ENCODE measurements around the gene KRTAP5-9.

KRTAP5-9 gene

GRCh38 chr11:71542879-71543777 is 5.1 kb upstream of the KRTAP5-9 start:
- DNase-seq (ENCODE audit: low read depth), result no peak
- no peak for TF ChIP-seq CTCF (conservative IDR thresholded peaks at IDR 0.05; ENCODE audit: low read depth, low read length)
- H3K4me3 ChIP-seq (ENCODE audit: low read length), result no peak overlapping the region

GRCh38 chr11:71543866-71544265 is 4.4 kb upstream of the KRTAP5-9 start:
- TF ChIP-seq CTCF (conservative IDR thresholded peaks at IDR 0.05; ENCODE audit: low read depth, low read length), result no peak
- DNase-seq (ENCODE audit: low read depth), result no peak
- no peak overlapping the region for H3K4me3 ChIP-seq (ENCODE audit: low read length)

DNA sequence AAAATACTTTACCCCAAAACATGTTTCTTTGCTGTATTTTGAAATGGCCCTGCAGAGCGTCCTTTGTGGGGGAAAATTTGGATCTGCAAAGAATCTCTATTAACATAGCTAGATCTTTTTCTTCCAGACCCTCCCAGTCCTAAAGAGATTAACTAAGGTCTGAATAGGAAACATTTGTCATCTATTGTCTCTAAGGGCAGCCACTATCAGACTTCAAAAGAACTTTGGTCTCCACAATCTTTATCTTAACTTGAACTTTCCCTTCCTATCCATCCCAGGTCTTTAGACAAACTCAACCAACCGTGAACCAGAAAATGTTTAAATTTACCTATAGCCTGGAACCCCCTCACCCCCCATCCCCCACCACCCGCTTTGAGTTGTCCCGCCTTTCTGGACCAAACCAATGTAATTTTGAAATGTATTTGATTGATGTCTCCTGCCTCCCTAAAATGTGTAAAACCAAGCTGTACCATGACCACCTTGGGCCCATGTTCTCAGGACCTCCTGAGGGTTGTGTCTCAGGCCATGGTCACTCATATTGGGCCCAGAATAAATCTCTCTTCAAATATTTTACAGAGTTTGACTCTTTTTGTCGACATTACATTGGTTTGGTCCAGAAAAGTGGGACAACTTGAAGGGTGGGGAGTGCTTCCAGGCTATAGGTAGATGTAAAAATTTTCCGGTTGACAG is 3.5 kb upstream of the KRTAP5-9 start:
- H3K4me3 ChIP-seq (ENCODE audit: low read length), result no peak overlapping the region
- no peak for DNase-seq (ENCODE audit: low read depth)
- no peak for TF ChIP-seq CTCF (conservative IDR thresholded peaks at IDR 0.05; ENCODE audit: low read depth, low read length)

GRCh38 chr11:71545405-71545966 is 2.7 kb upstream of the KRTAP5-9 start:
- no peak for DNase-seq (ENCODE audit: low read depth)
- TF ChIP-seq CTCF (conservative IDR thresholded peaks at IDR 0.05; ENCODE audit: low read depth, low read length), result no peak
- H3K4me3 ChIP-seq (ENCODE audit: low read length), result no peak overlapping the region

DNA sequence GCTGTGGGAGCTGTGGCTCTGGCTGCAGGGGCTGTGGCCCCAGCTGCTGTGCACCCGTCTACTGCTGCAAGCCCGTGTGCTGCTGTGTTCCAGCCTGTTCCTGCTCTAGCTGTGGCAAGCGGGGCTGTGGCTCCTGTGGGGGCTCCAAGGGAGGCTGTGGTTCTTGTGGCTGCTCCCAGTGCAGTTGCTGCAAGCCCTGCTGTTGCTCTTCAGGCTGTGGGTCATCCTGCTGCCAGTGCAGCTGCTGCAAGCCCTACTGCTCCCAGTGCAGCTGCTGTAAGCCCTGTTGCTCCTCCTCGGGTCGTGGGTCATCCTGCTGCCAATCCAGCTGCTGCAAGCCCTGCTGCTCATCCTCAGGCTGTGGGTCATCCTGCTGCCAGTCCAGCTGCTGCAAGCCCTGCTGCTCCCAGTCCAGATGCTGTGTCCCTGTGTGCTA is 514 bp downstream of the KRTAP5-9 start:
- no peak overlapping the region for H3K4me3 ChIP-seq (ENCODE audit: low read length)
- DNase-seq (ENCODE audit: low read depth), result no peak
- no peak for TF ChIP-seq CTCF (conservative IDR thresholded peaks at IDR 0.05; ENCODE audit: low read depth, low read length)

DNA sequence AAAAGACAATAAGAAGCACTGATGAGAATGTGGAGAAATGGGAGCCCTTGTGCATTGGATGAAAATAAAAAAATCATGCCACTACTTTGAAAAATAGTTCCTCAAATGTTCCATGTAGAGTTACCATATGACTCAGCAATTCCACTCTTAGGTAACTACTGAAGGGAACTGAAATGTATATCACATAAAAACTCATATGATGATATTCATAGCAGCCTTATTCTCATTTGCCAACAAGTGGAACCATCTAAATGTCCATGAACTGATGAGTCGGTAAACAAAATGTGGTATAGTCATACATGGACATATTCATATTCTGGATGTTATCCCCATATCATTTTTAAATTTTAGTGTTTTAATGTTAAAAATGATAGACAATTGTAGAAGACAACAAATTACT is 3.5 kb downstream of the KRTAP5-9 start:
- TF ChIP-seq CTCF (conservative IDR thresholded peaks at IDR 0.05; ENCODE audit: low read depth, low read length), result no peak
- no peak for DNase-seq (ENCODE audit: low read depth)
- H3K4me3 ChIP-seq (ENCODE audit: low read length), result no peak overlapping the region
